GM13976 (cell line): ENCODE measurements around the gene PLAGL1.

Source experiments
- DNase-seq: peaks from one replicate; pipeline ENCODE4 v3.0.0; 2012; ENCODE audit warnings: low spot score
- in situ Hi-C: fragments of 300-500 bp; cut with MboI; formaldehyde crosslinking; loops from one replicate; pipeline ENCODE4 v1.12.0; 2022; ENCODE audit warnings: low sequenced_read_pairs, mixed read lengths, inconsistent platforms; ENCODE audit not compliant: unreplicated experiment
- TF ChIP-seq, protein P1 (sequence below): IDR thresholded peaks from 2 replicates; pipeline ENCODE4 v1.5.1; 2012; ENCODE audit warnings: borderline replicate concordance, mild to moderate bottlenecking; ENCODE audit not compliant: insufficient read depth; ENCODE audit errors: extremely low read depth, missing control alignments, control extremely low read depth

PLAGL1 gene

DNA sequence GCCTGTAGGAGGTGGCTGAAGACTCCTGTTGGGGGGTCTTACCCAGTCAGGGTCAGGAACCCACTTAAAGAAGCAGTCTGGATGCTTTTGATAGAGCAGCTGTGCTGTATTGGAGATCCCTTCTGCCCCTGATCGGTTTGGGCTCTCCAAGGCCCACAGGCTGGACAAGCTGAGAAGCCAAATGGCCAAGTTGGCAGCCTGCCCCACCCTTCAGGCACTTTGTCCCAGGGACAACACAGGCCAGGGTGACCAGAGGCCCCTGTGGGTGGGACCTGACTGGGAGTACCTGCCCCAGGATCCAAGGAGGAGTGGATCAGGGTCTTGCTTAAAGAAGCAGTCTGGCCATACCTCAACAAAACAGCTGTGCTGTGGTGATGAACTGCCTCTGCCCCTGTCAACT, 95.4 kb downstream of the PLAGL1 start:
- TF ChIP-seq, protein P1, sequence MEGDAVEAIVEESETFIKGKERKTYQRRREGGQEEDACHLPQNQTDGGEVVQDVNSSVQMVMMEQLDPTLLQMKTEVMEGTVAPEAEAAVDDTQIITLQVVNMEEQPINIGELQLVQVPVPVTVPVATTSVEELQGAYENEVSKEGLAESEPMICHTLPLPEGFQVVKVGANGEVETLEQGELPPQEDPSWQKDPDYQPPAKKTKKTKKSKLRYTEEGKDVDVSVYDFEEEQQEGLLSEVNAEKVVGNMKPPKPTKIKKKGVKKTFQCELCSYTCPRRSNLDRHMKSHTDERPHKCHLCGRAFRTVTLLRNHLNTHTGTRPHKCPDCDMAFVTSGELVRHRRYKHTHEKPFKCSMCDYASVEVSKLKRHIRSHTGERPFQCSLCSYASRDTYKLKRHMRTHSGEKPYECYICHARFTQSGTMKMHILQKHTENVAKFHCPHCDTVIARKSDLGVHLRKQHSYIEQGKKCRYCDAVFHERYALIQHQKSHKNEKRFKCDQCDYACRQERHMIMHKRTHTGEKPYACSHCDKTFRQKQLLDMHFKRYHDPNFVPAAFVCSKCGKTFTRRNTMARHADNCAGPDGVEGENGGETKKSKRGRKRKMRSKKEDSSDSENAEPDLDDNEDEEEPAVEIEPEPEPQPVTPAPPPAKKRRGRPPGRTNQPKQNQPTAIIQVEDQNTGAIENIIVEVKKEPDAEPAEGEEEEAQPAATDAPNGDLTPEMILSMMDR = no peak
- DNase-seq = no peak
- in situ Hi-C loops = no loop called here

GRCh38 chr6:143911028-143911427, 97.0 kb downstream of the PLAGL1 start:
- DNase-seq = no peak
- TF ChIP-seq, protein P1 = no peak
- in situ Hi-C loops = no loop called here

- no peak for DNase-seq
These were observed 105.2 kb downstream of the PLAGL1 start for GRCh38 chr6:143902827-143903226.

DNA sequence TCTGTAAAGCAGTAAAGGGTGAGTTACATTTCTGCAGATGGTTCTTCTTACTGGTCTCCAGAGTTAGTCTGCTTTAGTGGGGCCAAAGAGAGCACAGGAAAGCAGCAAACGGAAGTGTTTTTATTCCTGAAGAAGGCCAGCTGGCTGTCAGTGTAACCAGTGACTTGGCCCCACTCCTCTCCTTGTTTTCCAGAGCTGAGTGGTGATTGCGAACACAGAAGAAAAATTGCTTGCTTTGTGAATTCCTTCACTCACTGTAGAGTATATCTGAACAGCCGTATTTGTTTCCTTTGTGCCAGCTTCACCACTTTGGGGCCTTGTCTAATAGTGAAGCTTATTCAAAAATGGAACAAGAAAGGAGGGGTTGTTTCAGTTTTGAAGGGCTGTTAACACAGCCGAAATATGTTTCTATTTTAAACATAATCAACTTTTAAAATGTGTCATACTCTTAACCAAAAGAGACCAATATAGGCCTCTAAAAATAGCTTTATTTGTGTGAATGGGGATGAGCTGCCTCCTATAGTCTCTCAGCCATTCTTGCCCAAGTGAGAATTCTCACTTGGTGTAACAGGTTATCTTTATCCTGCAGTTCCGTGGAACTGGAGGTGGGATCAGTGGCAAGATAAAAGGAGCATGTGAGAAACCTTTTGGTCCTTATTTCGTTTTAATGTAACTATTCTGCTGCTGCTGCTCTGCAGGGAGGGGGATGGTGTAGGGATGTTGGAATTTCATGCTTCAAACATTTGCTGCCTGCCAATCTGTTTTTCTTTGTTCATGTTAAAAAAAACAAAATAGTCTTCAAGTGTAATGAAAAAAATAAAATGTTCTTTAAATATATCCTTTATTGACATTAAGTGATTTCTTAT, 105.9 kb downstream of the PLAGL1 start:
- TF ChIP-seq, protein P1 = no peak
- DNase-seq = peak; percentile 58
- in situ Hi-C loops = no loop called here

More at GRCh38 chr6:143902827-143903226, 105.2 kb downstream of the PLAGL1 start:
- TF ChIP-seq, protein P1 = no peak
- in situ Hi-C loops = no loop called here

GRCh38 chr6:143900358-143900757, 107.7 kb downstream of the PLAGL1 start:
- TF ChIP-seq, protein P1 = no peak
- in situ Hi-C loops = no loop called here
- no peak for DNase-seq

DNA sequence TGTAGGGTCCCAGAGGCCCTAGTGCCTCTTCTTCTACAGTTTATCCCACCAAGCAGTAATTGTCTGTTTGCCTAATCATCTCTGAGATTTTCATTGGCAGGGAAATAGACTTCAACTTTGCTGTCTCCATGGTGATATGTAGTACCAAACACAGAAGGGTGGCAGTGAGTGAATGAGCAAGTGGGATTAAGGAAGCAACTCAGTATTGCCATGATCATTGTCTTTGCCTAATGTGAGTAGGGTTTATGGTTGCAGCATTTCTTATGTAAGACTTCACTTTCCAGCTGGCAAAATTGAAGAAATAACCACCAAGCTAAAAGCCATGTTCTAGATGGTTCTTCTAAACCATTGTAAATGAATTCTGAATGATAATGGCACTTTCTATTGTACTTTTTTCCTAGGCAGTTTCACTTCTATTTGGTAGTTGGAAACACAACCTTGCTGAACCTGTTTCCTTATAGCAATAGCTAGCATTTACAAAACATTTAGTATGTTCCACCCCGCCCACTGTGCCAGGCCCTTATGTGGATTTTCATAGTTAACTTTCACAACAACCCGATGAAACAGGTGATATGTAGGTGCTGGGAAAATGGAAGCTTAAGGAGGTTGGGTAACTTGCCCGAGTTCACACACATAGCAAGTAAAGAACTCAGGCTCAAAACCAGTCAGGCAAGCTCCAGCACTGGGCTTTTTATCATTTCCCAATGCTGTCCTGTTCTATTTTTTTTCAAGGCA, 111.8 kb downstream of the PLAGL1 start:
- TF ChIP-seq, protein P1 = no peak
- no peak for DNase-seq
- in situ Hi-C loops = no loop called here
